K562 (cell line): ENCODE data around the gene TRMT10A. TPM values are rescaled to one million over a fixed set of nuclear protein-coding genes. Genes with fewer than 3 reads are reported as not detected.

Source experiments
- ATAC-seq: fragments of 200-7000 bp; cut with Tn5 transposase; 3 replicates; pipeline ENCODE4 v1.9.1; 2020; ENCODE audit warnings: moderate library complexity
- BruUV-seq: library from RNA; stranded (reverse); fragments of 400-500 nt; replicated peaks from 2 replicates; lab custom pipeline; 2021; lab: Mats Ljungman, UMichigan
- CTCF ChIA-PET: fragments of 300-600 bp; formaldehyde crosslinking; extraction: SDS; loops from one replicate; lab custom pipeline; 2021; ENCODE audit warnings: low intra/inter-chr PET ratio; lab: Yijun Ruan, JAX
- POLR2A ChIA-PET: fragments of 300-600, 350-650 bp; sonication (Branson Sonifier 250); formaldehyde crosslinking; extraction: SDS; loops from one replicate; lab custom pipeline; 2021; ENCODE audit warnings: antibody characterized with exemption, inconsistent platforms; lab: Yijun Ruan, JAX
- DNase-seq, 4 experiments: peaks; one replicate each; pipeline versions ENCODE4 v3.0.0 to v3.0.0-alpha.2; 2011 to 2018; ENCODE audit warnings: low spot score in 3 of 4, mixed read lengths in 3 of 4; ENCODE audit errors: extremely low read depth in 1 of 4
- FAIRE-seq: peaks from 2 replicates; lab custom pipeline; 2011; peaks lifted over from hg19 to GRCh38; lab: Jason Lieb, UNC
- H2AFZ ChIP-seq: 2 replicates; pipeline ENCODE4 v1.6.0; 2011; ENCODE audit warnings: low read depth, low read length, control low read depth, inconsistent platforms
- H3K27ac ChIP-seq: fragments of 200-600 bp; 3 replicates; pipeline ENCODE4 v1.8.0; 2011; ENCODE audit warnings: low read depth, mild to moderate bottlenecking, control low read depth, inconsistent platforms, low read length, moderate library complexity, mixed read lengths; ENCODE audit errors: extremely low read depth
- H3K27me3 ChIP-seq, 2 experiments: fragments of 300-600 bp in 1 of 2; 2 replicates in 1 of 2; 3 replicates in 1 of 2; pipeline versions ENCODE4 v1.6.0 to v1.8.0; 2011; ENCODE audit warnings: inconsistent platforms in 2 of 2, low read length in 2 of 2, mild to moderate bottlenecking in 1 of 2, mixed read lengths in 1 of 2, moderate library complexity in 1 of 2; ENCODE audit not compliant: control insufficient read depth in 2 of 2, insufficient read depth in 2 of 2
- H3K36me3 ChIP-seq: fragments of 300-600 bp; 3 replicates; pipeline ENCODE4 v1.8.0; 2011; ENCODE audit warnings: mild to moderate bottlenecking, low read length, inconsistent platforms; ENCODE audit not compliant: control insufficient read depth, insufficient read depth
- H3K4me1 ChIP-seq, 2 experiments: fragments of 200-600 bp in 1 of 2; replicated peaks in 1 of 2; 2 replicates in 1 of 2; 3 replicates in 1 of 2; pipeline versions ENCODE4 v1.5.1 to v1.8.0; 2011; ENCODE audit warnings: inconsistent platforms in 2 of 2, low read length in 2 of 2, mild to moderate bottlenecking in 1 of 2, mixed read lengths in 1 of 2, moderate library complexity in 1 of 2; ENCODE audit not compliant: control insufficient read depth in 2 of 2, insufficient read depth in 2 of 2
- H3K4me2 ChIP-seq: 2 replicates; pipeline ENCODE4 v1.6.1; 2011; ENCODE audit warnings: low read length, control low read depth, inconsistent platforms, mixed read lengths; ENCODE audit not compliant: insufficient read depth
- H3K4me3 ChIP-seq: fragments of 200-600 bp; sonication (generic), shearing (Covaris generic); 2 replicates; pipeline ENCODE4 v1.5.1; 2016; ENCODE audit warnings: control low read depth, inconsistent platforms
- H3K79me2 ChIP-seq: fragments of 200-600 bp; 3 replicates; pipeline ENCODE4 v1.8.0; 2011; ENCODE audit warnings: low read length, inconsistent platforms; ENCODE audit not compliant: control insufficient read depth, insufficient read depth
- H3K9ac ChIP-seq, 2 experiments: 2 replicates each; pipeline versions ENCODE4 v1.6.0 to v1.6.1; 2011; ENCODE audit warnings: low read depth in 2 of 2, low read length in 2 of 2, control low read depth in 1 of 2, inconsistent platforms in 1 of 2, mild to moderate bottlenecking in 1 of 2, mixed read lengths in 1 of 2; ENCODE audit not compliant: insufficient read depth in 1 of 2
- H3K9me1 ChIP-seq: one replicate; pipeline ENCODE4 v1.6.0; 2011; ENCODE audit warnings: inconsistent platforms, mild to moderate bottlenecking, low read length, moderate library complexity; ENCODE audit not compliant: control insufficient read depth, insufficient read depth
- H3K9me3 ChIP-seq: replicated peaks from 2 replicates; pipeline ENCODE4 v1.5.1; 2011; ENCODE audit warnings: low read depth, low read length, inconsistent platforms; ENCODE audit not compliant: control insufficient read depth, insufficient read depth
- H4K20me1 ChIP-seq: replicated peaks from 2 replicates; pipeline ENCODE4 v1.6.1; 2011; ENCODE audit warnings: low read length, inconsistent platforms, mixed read lengths; ENCODE audit not compliant: control insufficient read depth, insufficient read depth
- ELF4 ChIP-seq: fragments of 450-650 bp; formaldehyde crosslinking; IDR thresholded peaks from 2 replicates; pipeline ENCODE4 v1.4.0; 2022; ENCODE audit warnings: missing genetic modification characterization
- HCFC1 ChIP-seq: IDR thresholded peaks from 2 replicates; pipeline ENCODE4 v1.6.1; 2012; ENCODE audit warnings: low read depth, low read length, improper control_type of control experiment
- HIVEP1 ChIP-seq: fragments of 250-450 bp; sonication (Bioruptor Pico); IDR thresholded peaks from 2 replicates; pipeline ENCODE4 v1.4.0; 2020; ENCODE audit warnings: mild to moderate bottlenecking
- NR2C1 ChIP-seq, 2 experiments: fragments of 450-650 bp; IDR thresholded peaks; 2 replicates each; pipeline ENCODE4 v1.6.1; 2017; ENCODE audit warnings: mild to moderate bottlenecking in 2 of 2, antibody characterized with exemption in 1 of 2, inconsistent platforms in 1 of 2, missing compliant biosample characterization in 1 of 2, missing genetic modification characterization in 1 of 2
- ZNF324 ChIP-seq: fragments of 250-450 bp; sonication (Bioruptor Pico); IDR thresholded peaks from 2 replicates; pipeline ENCODE4 v1.4.0; 2020; ENCODE audit warnings: mild to moderate bottlenecking
- WGBS: fragments of 100-300 bp; shearing (Covaris generic); methylation state at CpG from one replicate; pipeline ENCODE4 v1.1.6; 2016; ENCODE audit warnings: low coverage, mixed read lengths; ENCODE audit not compliant: insufficient coverage; ENCODE audit errors: missing lambda C conversion rate; 5-methylcytosine and 5-hydroxymethylcytosine counted together
- in situ Hi-C: fragments of 300-500 bp; cut with MboI; formaldehyde crosslinking; loops from 4 replicates; pipeline ENCODE4 v1.15.0; 2018; ENCODE audit warnings: inconsistent platforms, mixed read lengths
- intact Hi-C: fragments of 100-400 bp; cut with micrococcal nuclease; formaldehyde crosslinking; loops from 2 replicates; pipeline ENCODE4 v1.14.2; 2022
- polyA plus RNA-seq, 8 experiments: library from polyadenylated mRNA; depleted of rRNA in 4 of 8; stranded (reverse) in 5 of 8; unstranded in 3 of 8; fragments of >200 nt; fragmentation: Nextera tagmentation in 2 of 8; fragmentation: Illumina TruSeq in 1 of 8; extraction: Ambion mirVana in 2 of 8; extraction: Trizol in 1 of 8; gene quantifications; 2 replicates each; pipeline versions ENCODE4 v1.2.1 to v1.2.3, GENCODE V29; 2011 to 2014; ENCODE audit warnings: inconsistent platforms in 1 of 8, missing spikeins in 1 of 8
- total RNA-seq, 7 experiments: library from RNA; depleted of rRNA in 6 of 7; stranded (reverse); fragments of >200 nt in 6 of 7; fragmentation: Illumina TruSeq in 2 of 7; extraction: Trizol in 2 of 7; gene quantifications; 2 replicates each; pipeline versions ENCODE4 v1.2.1 to v1.2.3, GENCODE V29; 2011 to 2021; ENCODE audit warnings: low replicate concordance in 1 of 7
- TF ChIP-seq, protein P1 (sequence below): fragments of 150-350 bp; conservative IDR thresholded peaks from 2 replicates; pipeline ENCODE4 v1.6.1; 2014; ENCODE audit warnings: low read length

TRMT10A gene
- total and polyA plus RNA-seq, 9 of the 15 experiments (the other 6 are each of a cell fraction or from before 2014, with no cell fraction given): 6.5 to 16.1 (median 12.7) TPM

DNA sequence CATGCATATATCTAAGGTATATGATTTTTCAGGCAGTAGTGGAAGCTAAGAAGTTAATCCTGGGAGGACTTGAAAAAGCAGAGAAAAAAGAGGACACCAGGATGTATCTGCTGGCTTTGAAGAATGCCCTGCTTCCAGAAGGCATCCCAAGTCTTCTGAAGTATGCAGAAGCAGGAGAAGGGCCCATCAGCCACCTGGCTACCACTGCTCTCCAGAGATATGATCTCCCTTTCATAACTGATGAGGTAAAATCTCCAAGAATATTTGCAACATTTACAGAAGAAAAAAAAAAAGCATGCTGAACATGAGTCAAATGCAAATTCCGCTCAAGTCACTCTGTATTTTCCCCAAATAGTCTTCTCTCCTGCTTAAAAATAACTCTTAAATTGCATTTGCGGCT, 42.9 kb upstream of the TRMT10A start (continued):
- no peak for TF ChIP-seq HIVEP1
- TF ChIP-seq ZNF324 (CRISPR knock-in tag): no peak
- TF ChIP-seq HCFC1: no peak
- TF ChIP-seq ELF4: no peak
- TF ChIP-seq NR2C1 (IDR thresholded peaks at IDR 0.05): no peak
- no peak for TF ChIP-seq NR2C1 (tag; IDR thresholded peaks at IDR 0.05)

GRCh38 chr4:99594818-99595217, 31.0 kb upstream of the TRMT10A start:
- H3K4me3 ChIP-seq: no peak overlapping the region
- H3K36me3 ChIP-seq: no peaks in the 10 kb centered on the region
- H3K9me1 ChIP-seq: no peaks in the 10 kb centered on the region
- no TSS peak for BruUV-seq
- H4K20me1 ChIP-seq: no peaks in the 10 kb centered on the region
- FAIRE-seq (no peak), DNase-seq (no peak), ATAC-seq (no peak)
- H3K9me3 ChIP-seq: no peaks in the 10 kb centered on the region
- H3K27me3 ChIP-seq: no peaks in the 10 kb centered on the region; a peak in 1 of 5 replicates
- no peak overlapping the region for H3K27ac ChIP-seq
- CTCF ChIA-PET: no interaction called here
- no peak overlapping the region for H3K9ac ChIP-seq
- no peaks in the 10 kb centered on the region for H3K79me2 ChIP-seq
- no peaks in the 10 kb centered on the region for H3K4me1 ChIP-seq
- H3K4me2 ChIP-seq: no peak overlapping the region
- TF ChIP-seq, protein P1, sequence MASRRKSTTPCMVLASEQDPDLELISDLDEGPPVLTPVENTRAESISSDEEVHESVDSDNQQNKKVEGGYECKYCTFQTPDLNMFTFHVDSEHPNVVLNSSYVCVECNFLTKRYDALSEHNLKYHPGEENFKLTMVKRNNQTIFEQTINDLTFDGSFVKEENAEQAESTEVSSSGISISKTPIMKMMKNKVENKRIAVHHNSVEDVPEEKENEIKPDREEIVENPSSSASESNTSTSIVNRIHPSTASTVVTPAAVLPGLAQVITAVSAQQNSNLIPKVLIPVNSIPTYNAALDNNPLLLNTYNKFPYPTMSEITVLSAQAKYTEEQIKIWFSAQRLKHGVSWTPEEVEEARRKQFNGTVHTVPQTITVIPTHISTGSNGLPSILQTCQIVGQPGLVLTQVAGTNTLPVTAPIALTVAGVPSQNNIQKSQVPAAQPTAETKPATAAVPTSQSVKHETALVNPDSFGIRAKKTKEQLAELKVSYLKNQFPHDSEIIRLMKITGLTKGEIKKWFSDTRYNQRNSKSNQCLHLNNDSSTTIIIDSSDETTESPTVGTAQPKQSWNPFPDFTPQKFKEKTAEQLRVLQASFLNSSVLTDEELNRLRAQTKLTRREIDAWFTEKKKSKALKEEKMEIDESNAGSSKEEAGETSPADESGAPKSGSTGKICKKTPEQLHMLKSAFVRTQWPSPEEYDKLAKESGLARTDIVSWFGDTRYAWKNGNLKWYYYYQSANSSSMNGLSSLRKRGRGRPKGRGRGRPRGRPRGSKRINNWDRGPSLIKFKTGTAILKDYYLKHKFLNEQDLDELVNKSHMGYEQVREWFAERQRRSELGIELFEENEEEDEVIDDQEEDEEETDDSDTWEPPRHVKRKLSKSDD: no peak
- POLR2A ChIA-PET: interaction anchor here (1.0 kb wide), 2 partner anchors 15 to 38 kb away, joined by 3 read pairs; no protein-coding TSS in a partner anchor
- intact Hi-C loops (no loop called here), in situ Hi-C loops (no loop called here)
- 6% methylated on average over 2 of the region's 2 CpGs for WGBS
- no peak overlapping the region for H2AFZ ChIP-seq
